K562 (cell line): ENCODE data around the gene RYR1. TPM values are rescaled to one million over a fixed set of nuclear protein-coding genes. Genes with fewer than 3 reads are reported as not detected.

Source experiments
- CHD7 ChIP-seq: fragments of 200-600 bp; sonication (generic); IDR thresholded peaks from one replicate; pipeline ENCODE4 v1.6.1; 2012; ENCODE audit warnings: mild to moderate bottlenecking, low read depth, low read length, inconsistent platforms
- MGA ChIP-seq: fragments of 450-650 bp; IDR thresholded peaks from 2 replicates; pipeline ENCODE4 v1.6.1; 2016; ENCODE audit warnings: mild to moderate bottlenecking, moderate library complexity
- NFRKB ChIP-seq: fragments of 450-650 bp; IDR thresholded peaks from 2 replicates; pipeline ENCODE4 v1.6.1; 2016; ENCODE audit warnings: low read depth
- polyA plus RNA-seq, 8 experiments: library from polyadenylated mRNA; depleted of rRNA in 4 of 8; stranded (reverse) in 5 of 8; unstranded in 3 of 8; fragments of >200 nt; fragmentation: Nextera tagmentation in 2 of 8; fragmentation: Illumina TruSeq in 1 of 8; extraction: Ambion mirVana in 2 of 8; extraction: Trizol in 1 of 8; gene quantifications; 2 replicates each; pipeline versions ENCODE4 v1.2.1 to v1.2.3, GENCODE V29; 2011 to 2014; ENCODE audit warnings: inconsistent platforms in 1 of 8, missing spikeins in 1 of 8
- total RNA-seq, 7 experiments: library from RNA; depleted of rRNA in 6 of 7; stranded (reverse); fragments of >200 nt in 6 of 7; fragmentation: Illumina TruSeq in 2 of 7; extraction: Trizol in 2 of 7; gene quantifications; 2 replicates each; pipeline versions ENCODE4 v1.2.1 to v1.2.3, GENCODE V29; 2011 to 2021; ENCODE audit warnings: low replicate concordance in 1 of 7

RYR1 gene
- total and polyA plus RNA-seq, 9 of the 15 experiments (the other 6 are each of a cell fraction or from before 2014, with no cell fraction given): 0.11 to 7.4 (median 3.7) TPM

- TF ChIP-seq MGA: no peak
- TF ChIP-seq CHD7: no peak
- TF ChIP-seq NFRKB: peak; percentile 75; the same call in 1 of the 2 replicates
Measured at GRCh38 chr19:38544569-38545315, 111.3 kb downstream of the RYR1 start (continued).
